Measurements from ENCODE around the gene TMEM256.

GRCh38 chr17:7409716-7410115 lies 5.8 kb upstream of the TMEM256 start:
- TF ChIP-seq CTCF (IDR thresholded peaks at IDR 0.05) = no peak
- no peak for TF ChIP-seq POLR2A (IDR thresholded peaks at IDR 0.05)

Data from ovary (tissue), 3 donors.